GM23338 (cell line): ENCODE measurements around the gene TPM2. TPM values are rescaled to one million over a fixed set of nuclear protein-coding genes. Genes with fewer than 3 reads are reported as not detected.
A peak's percentile ranks its signal among the peaks of the same experiment; 100 is the strongest.

Experiments used
- ATAC-seq: fragments of 200-7000 bp; cut with Tn5 transposase; 3 replicates; pipeline ENCODE4 v1.9.1; 2020
- DNase-seq: peaks from one replicate; pipeline ENCODE4 v3.0.0-alpha.2; 2015; ENCODE audit warnings: low spot score
- H2AFZ ChIP-seq: fragments of 200-600 bp; sonication (generic); 2 replicates; pipeline ENCODE4 v1.8.0; 2016; ENCODE audit warnings: antibody characterized with exemption, mild to moderate bottlenecking, moderate library complexity
- H3F3A ChIP-seq: fragments of 200-600 bp; sonication (generic); replicated peaks from 2 replicates; pipeline ENCODE4 v1.8.0; 2017; ENCODE audit warnings: antibody characterized with exemption, mixed run types, low read depth
- H3K27ac ChIP-seq: fragments of 200-600 bp; sonication (generic); 2 replicates; pipeline ENCODE4 v1.6.1; 2016; ENCODE audit warnings: low read depth
- H3K27me3 ChIP-seq: fragments of 200-600 bp; sonication (generic); 2 replicates; pipeline ENCODE4 v1.8.0; 2016; ENCODE audit warnings: mild to moderate bottlenecking, mixed run types, moderate library complexity; ENCODE audit not compliant: insufficient read depth
- H3K36me3 ChIP-seq: fragments of 200-600 bp; sonication (generic); 2 replicates; pipeline ENCODE4 v1.8.0; 2016; ENCODE audit warnings: mild to moderate bottlenecking; ENCODE audit not compliant: insufficient read depth
- H3K4me1 ChIP-seq: fragments of 200-600 bp; sonication (generic); 2 replicates; pipeline ENCODE4 v1.8.0; 2016; ENCODE audit warnings: mild to moderate bottlenecking, moderate library complexity; ENCODE audit not compliant: insufficient read depth
- H3K4me2 ChIP-seq: fragments of 200-600 bp; sonication (generic); 2 replicates; pipeline ENCODE4 v1.7.1; 2017; ENCODE audit warnings: mixed run types
- H3K4me3 ChIP-seq: fragments of 200-600 bp; sonication (generic); 2 replicates; pipeline ENCODE4 v1.6.1; 2016; ENCODE audit warnings: mixed run types
- H3K79me2 ChIP-seq: fragments of 200-600 bp; sonication (generic); replicated peaks from 2 replicates; pipeline ENCODE4 v1.8.0; 2017; ENCODE audit warnings: mild to moderate bottlenecking; ENCODE audit not compliant: insufficient read depth
- H3K9me2 ChIP-seq: fragments of 200-600 bp; sonication (generic); 2 replicates; pipeline ENCODE4 v1.8.0; 2017; ENCODE audit not compliant: insufficient read depth
- H4K20me1 ChIP-seq: fragments of 200-600 bp; sonication (generic); replicated peaks from 2 replicates; pipeline ENCODE4 v1.8.0; 2017; ENCODE audit warnings: mild to moderate bottlenecking; ENCODE audit not compliant: insufficient read depth
- H3K27ac Mint-ChIP-seq: 2 replicates; pipeline ENCODE4 v1.8.0; 2020; ENCODE audit warnings: inconsistent platforms, mild to moderate bottlenecking, moderate library complexity, mixed read lengths
- H3K27me3 Mint-ChIP-seq: 3 replicates; pipeline ENCODE4 v1.8.0; 2022; ENCODE audit warnings: low read depth, mild to moderate bottlenecking, moderate library complexity, mixed read lengths, inconsistent platforms; ENCODE audit not compliant: insufficient read depth, poor library complexity
- H3K36me3 Mint-ChIP-seq: 3 replicates; pipeline ENCODE4 v1.8.0; 2021; ENCODE audit warnings: low read depth, mild to moderate bottlenecking, inconsistent platforms, moderate library complexity, mixed read lengths
- H3K4me1 Mint-ChIP-seq: 3 replicates; pipeline ENCODE4 v1.8.0; 2020; ENCODE audit warnings: mild to moderate bottlenecking, inconsistent platforms, mixed read lengths
- H3K4me3 Mint-ChIP-seq: 3 replicates; pipeline ENCODE4 v1.8.0; 2021; ENCODE audit warnings: moderate library complexity, mild to moderate bottlenecking, inconsistent platforms, mixed read lengths
- H3K9me3 Mint-ChIP-seq: 3 replicates; pipeline ENCODE4 v1.8.0; 2020; ENCODE audit warnings: moderate library complexity, mild to moderate bottlenecking, inconsistent platforms, mixed read lengths
- CREB1 ChIP-seq: fragments of 250-450 bp; sonication (Bioruptor Pico); IDR thresholded peaks from 2 replicates; pipeline ENCODE4 v1.5.0; 2020; ENCODE audit warnings: low read depth, mild to moderate bottlenecking, moderate library complexity
- ETS1 ChIP-seq: IDR thresholded peaks from 2 replicates; pipeline ENCODE4 v1.6.1; 2016; ENCODE audit warnings: antibody characterized with exemption
- EZH2phosphoT487 ChIP-seq: fragments of 200-600 bp; sonication (generic); IDR thresholded peaks from one replicate; pipeline ENCODE4 v1.8.1; 2018; ENCODE audit warnings: antibody characterized with exemption; ENCODE audit not compliant: unreplicated experiment
- JUNB ChIP-seq: IDR thresholded peaks from one replicate; pipeline ENCODE4 v1.6.1; 2016; ENCODE audit warnings: antibody characterized with exemption; ENCODE audit not compliant: unreplicated experiment
- NANOG ChIP-seq: IDR thresholded peaks from 2 replicates; pipeline ENCODE4 v1.6.1; 2016; ENCODE audit warnings: antibody characterized with exemption, borderline replicate concordance
- POLR2AphosphoS5 ChIP-seq: IDR thresholded peaks from 2 replicates; pipeline ENCODE4 v1.6.1; 2016; ENCODE audit warnings: antibody characterized with exemption, low read depth
- STAT1 ChIP-seq: IDR thresholded peaks from one replicate; pipeline ENCODE4 v1.6.1; 2016; ENCODE audit warnings: antibody characterized with exemption; ENCODE audit not compliant: unreplicated experiment
- ZNF114 ChIP-seq: fragments of 250-450 bp; sonication (Bioruptor Pico); IDR thresholded peaks from 2 replicates; pipeline ENCODE4 v1.5.0; 2020; ENCODE audit warnings: mild to moderate bottlenecking, moderate library complexity
- ZNF331 ChIP-seq: fragments of 250-450 bp; sonication (Bioruptor Pico); IDR thresholded peaks from 2 replicates; pipeline ENCODE4 v1.5.0; 2020; ENCODE audit warnings: low read depth, mild to moderate bottlenecking, moderate library complexity
- ZNF462 ChIP-seq: fragments of 250-450 bp; sonication (Bioruptor Pico); IDR thresholded peaks from 2 replicates; pipeline ENCODE4 v1.5.0; 2020; ENCODE audit warnings: mild to moderate bottlenecking, moderate library complexity
- polyA plus RNA-seq: library from polyadenylated mRNA; unstranded; fragments of >200 nt; fragmentation: Nextera tagmentation; extraction: Ambion mirVana; gene quantifications from 2 replicates; pipeline ENCODE4 v1.2.1, GENCODE V29; 2016
- total RNA-seq: library from RNA; depleted of rRNA; stranded (reverse); fragments of >200 nt; shearing (Covaris generic); gene quantifications from 2 replicates; pipeline ENCODE4 v1.2.3, GENCODE V29; 2014
- TF ChIP-seq, protein P1 (sequence below), 2 experiments: fragments of 200-600 bp in 1 of 2; sonication (generic) in 1 of 2; conservative IDR thresholded peaks; 2 replicates each; pipeline versions ENCODE4 v1.5.1 to v1.6.1; 2016 to 2017; ENCODE audit warnings: antibody characterized with exemption in 2 of 2, low read depth in 2 of 2, mild to moderate bottlenecking in 2 of 2, moderate library complexity in 1 of 2

Gene TPM2
- total and polyA plus RNA-seq, 2 experiments from 2014 or later, result 116 to 488 TPM

DNA sequence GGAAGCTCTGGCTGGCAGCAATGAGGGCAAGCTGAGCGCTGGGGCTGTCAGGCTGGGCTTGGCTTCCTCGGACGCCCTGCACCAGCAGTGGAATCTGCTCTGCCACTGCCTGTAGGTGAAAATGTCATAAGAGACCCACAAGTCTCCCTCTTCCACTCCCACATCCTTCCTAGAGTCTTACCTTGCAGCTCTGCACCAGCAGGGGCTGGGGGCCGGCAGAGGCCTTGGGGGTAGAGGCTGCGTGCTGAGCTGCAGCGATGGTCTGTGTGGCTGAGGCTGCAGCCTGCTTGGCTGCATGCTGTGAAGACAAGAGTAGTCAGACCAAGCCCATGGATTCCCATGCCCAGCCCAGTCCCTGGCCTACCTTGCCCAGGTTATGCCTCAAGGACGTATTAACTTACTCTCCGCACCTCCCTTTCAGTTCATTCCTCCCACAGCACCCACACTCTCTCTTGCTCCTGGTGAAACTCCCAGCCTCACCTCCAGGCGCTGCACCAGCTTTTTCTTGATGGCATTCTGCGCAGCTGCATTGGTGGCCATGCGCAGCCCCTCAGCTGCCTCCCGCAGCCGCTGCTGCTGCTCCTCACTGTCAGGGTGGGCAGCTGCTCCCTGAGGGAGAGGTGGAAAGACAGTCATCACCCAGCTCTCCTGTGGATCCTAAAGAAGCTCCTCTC lies 25.0 kb upstream of the TPM2 start:
- H4K20me1 ChIP-seq, result peaks cover 6% of the 10 kb centered on the region
- no peak for TF ChIP-seq ETS1
- no peak for TF ChIP-seq NANOG
- TF ChIP-seq, protein P1, sequence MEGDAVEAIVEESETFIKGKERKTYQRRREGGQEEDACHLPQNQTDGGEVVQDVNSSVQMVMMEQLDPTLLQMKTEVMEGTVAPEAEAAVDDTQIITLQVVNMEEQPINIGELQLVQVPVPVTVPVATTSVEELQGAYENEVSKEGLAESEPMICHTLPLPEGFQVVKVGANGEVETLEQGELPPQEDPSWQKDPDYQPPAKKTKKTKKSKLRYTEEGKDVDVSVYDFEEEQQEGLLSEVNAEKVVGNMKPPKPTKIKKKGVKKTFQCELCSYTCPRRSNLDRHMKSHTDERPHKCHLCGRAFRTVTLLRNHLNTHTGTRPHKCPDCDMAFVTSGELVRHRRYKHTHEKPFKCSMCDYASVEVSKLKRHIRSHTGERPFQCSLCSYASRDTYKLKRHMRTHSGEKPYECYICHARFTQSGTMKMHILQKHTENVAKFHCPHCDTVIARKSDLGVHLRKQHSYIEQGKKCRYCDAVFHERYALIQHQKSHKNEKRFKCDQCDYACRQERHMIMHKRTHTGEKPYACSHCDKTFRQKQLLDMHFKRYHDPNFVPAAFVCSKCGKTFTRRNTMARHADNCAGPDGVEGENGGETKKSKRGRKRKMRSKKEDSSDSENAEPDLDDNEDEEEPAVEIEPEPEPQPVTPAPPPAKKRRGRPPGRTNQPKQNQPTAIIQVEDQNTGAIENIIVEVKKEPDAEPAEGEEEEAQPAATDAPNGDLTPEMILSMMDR (conservative IDR thresholded peaks at IDR 0.05; ENCODE audit: low read depth in 2 of 2), result no peak
- no peak for TF ChIP-seq ZNF331 (CRISPR knock-in tag)
- no peak for TF ChIP-seq ZNF114 (CRISPR knock-in tag)
- TF ChIP-seq JUNB, result no peak
- H3K36me3 Mint-ChIP-seq, result peaks cover 80% of the 10 kb centered on the region
- H3K27me3 ChIP-seq, result no peaks in the 10 kb centered on the region
- H3K4me2 ChIP-seq, result no peak overlapping the region
- ATAC-seq (no peak), DNase-seq (no peak)
- 0 out of 2 replicates have a peak, but pooled peaks cover 3% of the 10 kb centered on the region for H3F3A ChIP-seq
- H3K27me3 Mint-ChIP-seq, result peaks cover 6% of the 10 kb centered on the region
- H3K79me2 ChIP-seq, result no peaks in the 10 kb centered on the region
- H3K9me2 ChIP-seq, result no peaks in the 10 kb centered on the region
- H3K27ac Mint-ChIP-seq, result peak overlapping the region; percentile 82
- H3K4me1 Mint-ChIP-seq, result peaks cover 4% of the 10 kb centered on the region; the same call in 2 of the 3 replicates
- no peak overlapping the region for H2AFZ ChIP-seq
- H3K4me3 Mint-ChIP-seq, result no peak overlapping the region
- H3K36me3 ChIP-seq, result peaks cover 54% of the 10 kb centered on the region
- no peak overlapping the region for H3K27ac ChIP-seq
- no peaks in the 10 kb centered on the region for H3K9me3 Mint-ChIP-seq
- no peaks in the 10 kb centered on the region for H3K4me1 ChIP-seq
- no peak overlapping the region for H3K4me3 ChIP-seq

DNA sequence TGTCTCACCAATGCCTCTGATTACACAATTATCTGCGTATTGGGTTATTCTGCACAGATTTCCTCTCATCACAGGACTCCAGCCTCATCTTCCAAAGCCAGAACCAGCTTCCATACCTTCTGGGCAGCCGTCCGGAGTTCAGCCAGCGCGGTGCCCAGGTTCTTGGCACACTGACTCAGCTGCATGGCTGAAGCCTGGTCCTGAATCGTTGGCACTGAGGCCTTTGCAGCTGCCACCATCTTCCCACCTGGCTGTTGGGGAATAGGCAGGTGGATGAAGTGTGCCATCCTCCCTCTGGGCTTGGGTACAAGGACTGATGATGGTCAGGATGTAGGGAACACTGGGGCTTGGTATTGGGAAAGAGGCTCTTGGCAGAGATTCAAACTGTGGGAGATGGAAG lies 24.4 kb upstream of the TPM2 start:
- H3K4me2 ChIP-seq, result no peak overlapping the region
- H3K4me3 Mint-ChIP-seq, result no peak overlapping the region
- H3K27ac ChIP-seq, result no peak overlapping the region
- no peaks in the 10 kb centered on the region for H3K9me3 Mint-ChIP-seq
- peaks cover 6% of the 10 kb centered on the region for H3K27me3 Mint-ChIP-seq
- no peak overlapping the region for H2AFZ ChIP-seq
- H3K27me3 ChIP-seq, result no peaks in the 10 kb centered on the region
- peaks cover 53% of the 10 kb centered on the region for H3K36me3 ChIP-seq
- ATAC-seq (no peak), DNase-seq (no peak)
- no peaks in the 10 kb centered on the region for H3K9me2 ChIP-seq
- peaks cover 4% of the 10 kb centered on the region; the same call in 2 of the 3 replicates for H3K4me1 Mint-ChIP-seq
- no peaks in the 10 kb centered on the region for H3K4me1 ChIP-seq
- no peak overlapping the region for H3K4me3 ChIP-seq
- no peaks in the 10 kb centered on the region for H3K79me2 ChIP-seq
- H3K27ac Mint-ChIP-seq, result no peak overlapping the region
- 0 out of 2 replicates have a peak, but pooled peaks cover 3% of the 10 kb centered on the region for H3F3A ChIP-seq
- peaks cover 6% of the 10 kb centered on the region for H4K20me1 ChIP-seq
- peaks cover 78% of the 10 kb centered on the region for H3K36me3 Mint-ChIP-seq
- TF ChIP-seq POLR2AphosphoS5, result no peak
- TF ChIP-seq ZNF462 (CRISPR knock-in tag), result no peak
- TF ChIP-seq STAT1, result no peak
- no peak for TF ChIP-seq EZH2phosphoT487
- no peak for TF ChIP-seq CREB1 (CRISPR knock-in tag)
